Activated T-cell treated with anti-CD3 and anti-CD28 coated beads, Interleukin-2, amount 50 U/mL, for 24 hours (primary cell): Measurements from ENCODE around the gene NBAS.
"Not testable (repeated sequence)": the region's sequence is repeated elsewhere in the genome, so short reads cannot be mapped to it uniquely, and the experiment has no call there.

Experiments used
- DNase-seq: peaks from one replicate; pipeline ENCODE4 v3.0.0-alpha.2; 2020
- H3K27ac Mint-ChIP-seq: 2 replicates; pipeline ENCODE4 v1.8.0; 2020; ENCODE audit warnings: mild to moderate bottlenecking, mixed read lengths
- H3K27me3 Mint-ChIP-seq: 2 replicates; pipeline ENCODE4 v1.8.0; 2020; ENCODE audit warnings: mixed read lengths
- H3K36me3 Mint-ChIP-seq: 2 replicates; pipeline ENCODE4 v1.8.0; 2020; ENCODE audit warnings: low read depth, mixed read lengths
- H3K4me1 Mint-ChIP-seq: 2 replicates; pipeline ENCODE4 v1.8.0; 2020; ENCODE audit warnings: low read depth, mixed read lengths
- H3K4me3 Mint-ChIP-seq: 2 replicates; pipeline ENCODE4 v1.8.0; 2020; ENCODE audit warnings: mild to moderate bottlenecking, moderate library complexity, mixed read lengths
- H3K9me3 Mint-ChIP-seq: 2 replicates; pipeline ENCODE4 v1.8.0; 2020; ENCODE audit warnings: mixed read lengths

The NBAS gene

GRCh38 chr2:15539999-15540398, 21.1 kb downstream of the NBAS start:
- no peak for DNase-seq
- Mint-ChIP-seq H3K27ac (no peak overlapping the region), H3K27me3 (no peaks in the 10 kb centered on the region), H3K4me1 (peaks cover 6% of the 10 kb centered on the region), H3K4me3 (no peak overlapping the region), H3K36me3 (peaks cover 55% of the 10 kb centered on the region), H3K9me3 (no peaks in the 10 kb centered on the region)

- no peak overlapping the region for H3K27ac Mint-ChIP-seq
- H3K9me3 Mint-ChIP-seq, result no peaks in the 10 kb centered on the region
- peaks cover 61% of the 10 kb centered on the region for H3K36me3 Mint-ChIP-seq
- no peak for DNase-seq
- no peak overlapping the region for H3K4me3 Mint-ChIP-seq
- H3K4me1 Mint-ChIP-seq, result peaks cover 6% of the 10 kb centered on the region
- H3K27me3 Mint-ChIP-seq, result no peaks in the 10 kb centered on the region
Measured at GRCh38 chr2:15538792-15539191, 22.3 kb downstream of the NBAS start.

- Mint-ChIP-seq H3K27me3 (no peaks in the 10 kb centered on the region), H3K9me3 (no peaks in the 10 kb centered on the region), H3K36me3 (peaks cover 73% of the 10 kb centered on the region), H3K27ac (no peak overlapping the region), H3K4me3 (no peak overlapping the region), H3K4me1 (peaks cover 3% of the 10 kb centered on the region)
- DNase-seq, result no peak
Measured at GRCh38 chr2:15533860-15534480, 27.2 kb downstream of the NBAS start.

GRCh38 chr2:15532996-15533395, 28.1 kb downstream of the NBAS start:
- H3K4me1 Mint-ChIP-seq, result peaks cover 3% of the 10 kb centered on the region
- H3K27me3 Mint-ChIP-seq, result no peaks in the 10 kb centered on the region
- no peak overlapping the region for H3K4me3 Mint-ChIP-seq
- H3K36me3 Mint-ChIP-seq, result peaks cover 71% of the 10 kb centered on the region
- H3K27ac Mint-ChIP-seq, result no peak overlapping the region
- no peak for DNase-seq
- no peaks in the 10 kb centered on the region for H3K9me3 Mint-ChIP-seq

DNA sequence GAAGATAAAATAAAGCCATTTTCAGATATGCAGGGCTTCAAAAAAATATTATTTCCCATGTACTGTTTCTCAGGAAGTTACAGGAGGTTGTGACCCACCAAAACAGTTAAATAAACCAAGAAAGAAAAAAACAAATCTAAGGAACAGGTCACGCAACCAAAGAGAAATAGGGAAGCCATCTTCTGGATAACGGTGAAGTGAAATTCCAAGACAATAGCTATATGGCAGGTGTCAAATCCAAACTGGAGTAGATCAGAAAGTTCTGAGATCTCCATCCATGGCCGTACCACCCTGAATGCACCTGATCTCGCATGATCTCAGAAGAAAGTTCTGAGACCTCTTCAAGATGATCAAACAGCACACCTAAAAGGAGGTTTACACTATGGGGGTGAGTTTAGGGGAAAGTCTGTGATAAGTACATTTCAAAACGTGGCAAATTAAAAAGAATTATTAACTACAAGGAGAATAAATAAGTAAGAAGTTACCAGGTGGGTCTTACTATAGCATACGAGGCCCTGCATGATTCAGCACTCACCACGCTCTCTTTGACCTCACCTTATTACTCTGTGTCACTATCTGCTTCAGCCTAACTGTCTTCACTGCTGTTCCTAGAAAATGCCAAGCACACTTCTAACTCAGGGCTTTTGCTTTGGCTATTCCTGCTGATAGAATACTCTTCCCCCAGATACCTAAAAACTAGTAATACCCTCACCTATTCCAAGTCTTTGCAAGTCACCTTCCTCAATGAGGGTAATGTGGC, 29.9 kb downstream of the NBAS start:
- no peaks in the 10 kb centered on the region for H3K9me3 Mint-ChIP-seq
- no peak overlapping the region for H3K27ac Mint-ChIP-seq
- no peaks in the 10 kb centered on the region for H3K27me3 Mint-ChIP-seq
- no peak for DNase-seq
- no peak overlapping the region for H3K4me3 Mint-ChIP-seq
- H3K4me1 Mint-ChIP-seq, result no peaks in the 10 kb centered on the region
- peaks cover 77% of the 10 kb centered on the region for H3K36me3 Mint-ChIP-seq

- H3K9me3 Mint-ChIP-seq, result no peaks in the 10 kb centered on the region
- no peak overlapping the region for H3K4me3 Mint-ChIP-seq
- H3K27me3 Mint-ChIP-seq, result no peaks in the 10 kb centered on the region
- no peak for DNase-seq
- H3K36me3 Mint-ChIP-seq, result peaks cover 75% of the 10 kb centered on the region
- no peak overlapping the region for H3K27ac Mint-ChIP-seq
- H3K4me1 Mint-ChIP-seq, result no peaks in the 10 kb centered on the region
Measured at GRCh38 chr2:15527074-15527739, 33.9 kb downstream of the NBAS start.

DNA sequence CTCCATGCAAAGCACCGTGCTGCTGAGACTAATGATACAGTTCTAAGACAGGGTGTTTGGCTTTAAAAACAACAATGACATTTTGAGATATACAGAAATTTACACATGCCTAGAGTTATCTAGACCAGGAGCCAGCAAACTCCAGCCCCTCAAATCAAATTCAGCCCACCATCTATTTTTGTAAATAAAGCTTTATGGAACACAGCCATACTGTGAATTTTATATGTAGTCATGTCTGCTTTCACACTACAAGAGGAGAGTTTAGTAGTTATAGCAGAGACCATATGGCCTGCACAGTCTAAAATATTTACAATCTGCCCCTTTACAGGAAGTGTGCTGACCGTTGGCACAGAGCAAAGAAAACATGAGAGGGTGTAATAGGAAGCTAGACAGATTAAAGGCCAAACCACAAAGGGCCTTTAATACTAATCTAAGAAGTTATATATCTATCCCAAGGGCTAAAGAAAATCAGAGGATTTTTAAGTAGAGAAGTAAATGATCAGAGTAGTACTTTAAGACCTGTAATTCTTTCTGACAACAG, 39.4 kb downstream of the NBAS start:
- Mint-ChIP-seq H3K27ac (no peak overlapping the region), H3K4me1 (no peaks in the 10 kb centered on the region), H3K36me3 (peaks cover 75% of the 10 kb centered on the region), H3K9me3 (no peaks in the 10 kb centered on the region), H3K27me3 (no peaks in the 10 kb centered on the region), H3K4me3 (no peak overlapping the region)
- DNase-seq, result no peak

DNA sequence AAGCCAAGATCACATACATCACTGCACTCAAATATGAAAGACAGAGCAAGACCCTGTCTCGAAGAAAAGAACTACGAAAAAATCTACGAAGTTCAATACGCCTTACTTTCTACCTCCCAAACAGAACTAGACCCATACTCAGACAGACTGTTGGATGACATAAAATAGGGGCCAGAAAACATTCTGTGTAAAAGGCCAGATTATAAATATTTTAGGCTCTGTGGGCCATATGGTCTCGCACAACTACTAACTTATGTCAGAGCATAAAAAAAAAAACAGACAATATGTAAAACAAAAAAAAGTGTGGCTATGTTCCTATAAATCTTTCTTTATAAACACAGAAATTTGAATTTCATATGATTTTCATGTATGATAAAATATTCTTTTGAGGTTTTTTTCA, 40.8 kb downstream of the NBAS start:
- Mint-ChIP-seq H3K27me3 (no peaks in the 10 kb centered on the region), H3K4me1 (no peaks in the 10 kb centered on the region), H3K9me3 (no peaks in the 10 kb centered on the region), H3K27ac (no peak overlapping the region), H3K36me3 (peaks cover 78% of the 10 kb centered on the region), H3K4me3 (no peak overlapping the region)
- no peak for DNase-seq

GRCh38 chr2:15518759-15519158, 42.4 kb downstream of the NBAS start:
- H3K9me3 Mint-ChIP-seq, DNase-seq, H3K4me1 Mint-ChIP-seq, H3K27ac Mint-ChIP-seq, H3K4me3 Mint-ChIP-seq, H3K27me3 Mint-ChIP-seq: not testable (repeated sequence)
- H3K36me3 Mint-ChIP-seq, result peaks cover 78% of the 10 kb centered on the region

- peaks cover 79% of the 10 kb centered on the region for H3K36me3 Mint-ChIP-seq
- no peak overlapping the region for H3K4me3 Mint-ChIP-seq
- H3K27ac Mint-ChIP-seq, result no peak overlapping the region
- H3K4me1 Mint-ChIP-seq, result no peaks in the 10 kb centered on the region
- H3K9me3 Mint-ChIP-seq, result no peaks in the 10 kb centered on the region
- DNase-seq, result no peak
- no peaks in the 10 kb centered on the region for H3K27me3 Mint-ChIP-seq
Measured at GRCh38 chr2:15517793-15518192, 43.3 kb downstream of the NBAS start.

DNA sequence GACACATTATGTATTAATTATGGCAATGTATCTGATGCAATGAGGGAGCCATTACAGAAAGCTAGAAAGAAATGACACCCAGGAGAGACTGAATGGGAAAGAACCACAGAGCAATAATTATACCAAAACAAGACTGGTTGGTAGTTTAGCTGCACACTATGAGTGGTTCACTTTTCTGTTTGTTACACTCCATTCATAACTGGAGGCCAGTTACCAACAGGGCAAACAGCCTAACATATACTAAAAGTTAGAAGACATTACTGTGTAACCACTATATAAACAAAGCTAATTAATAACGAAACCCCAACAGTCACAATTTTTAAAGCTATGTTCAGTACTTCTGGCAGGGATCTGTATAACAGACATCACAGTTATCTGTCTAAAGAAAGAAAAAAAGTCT, 49.4 kb downstream of the NBAS start:
- peaks cover 94% of the 10 kb centered on the region for H3K36me3 Mint-ChIP-seq

DNA sequence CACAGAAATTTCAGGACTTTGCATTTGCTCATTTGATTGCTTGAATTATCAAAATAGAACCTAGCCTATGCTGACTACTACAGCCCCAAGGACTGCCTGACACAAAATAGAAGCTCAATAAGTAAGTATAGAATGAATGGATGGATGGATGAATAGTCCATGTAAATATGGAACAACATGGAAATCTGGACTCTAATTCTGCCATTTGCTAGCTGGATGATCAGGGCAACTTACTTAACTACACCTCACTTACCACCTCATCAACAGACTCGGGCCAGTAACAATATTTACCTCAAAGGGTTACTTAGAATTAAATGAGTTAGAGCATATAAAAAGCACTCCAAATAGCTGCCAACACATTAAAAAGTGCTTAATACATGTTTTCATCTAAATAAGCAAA, 50.6 kb downstream of the NBAS start:
- Mint-ChIP-seq H3K27ac (no peak overlapping the region), H3K4me3 (no peak overlapping the region), H3K9me3 (no peaks in the 10 kb centered on the region), H3K4me1 (peaks cover 3% of the 10 kb centered on the region), H3K27me3 (no peaks in the 10 kb centered on the region), H3K36me3 (peaks cover 93% of the 10 kb centered on the region)
- no peak for DNase-seq

More for the DNA sequence above, 49.4 kb downstream of the NBAS start:
- H3K27me3 Mint-ChIP-seq, result no peaks in the 10 kb centered on the region
- no peaks in the 10 kb centered on the region for H3K9me3 Mint-ChIP-seq
- DNase-seq, result no peak
- no peak overlapping the region for H3K4me3 Mint-ChIP-seq
- no peak overlapping the region for H3K27ac Mint-ChIP-seq
- H3K4me1 Mint-ChIP-seq, result no peaks in the 10 kb centered on the region

GRCh38 chr2:15510131-15510530, 51.0 kb downstream of the NBAS start:
- Mint-ChIP-seq H3K4me3 (no peak overlapping the region), H3K27ac (no peak overlapping the region), H3K9me3 (no peaks in the 10 kb centered on the region), H3K27me3 (no peaks in the 10 kb centered on the region), H3K4me1 (peaks cover 7% of the 10 kb centered on the region), H3K36me3 (peaks cover 93% of the 10 kb centered on the region)
- DNase-seq, result no peak

GRCh38 chr2:15507697-15508096, 53.4 kb downstream of the NBAS start:
- Mint-ChIP-seq H3K27ac (no peak overlapping the region), H3K4me3 (no peak overlapping the region), H3K36me3 (peaks cover 95% of the 10 kb centered on the region), H3K9me3 (no peaks in the 10 kb centered on the region), H3K27me3 (no peaks in the 10 kb centered on the region), H3K4me1 (peaks cover 8% of the 10 kb centered on the region)
- no peak for DNase-seq

DNA sequence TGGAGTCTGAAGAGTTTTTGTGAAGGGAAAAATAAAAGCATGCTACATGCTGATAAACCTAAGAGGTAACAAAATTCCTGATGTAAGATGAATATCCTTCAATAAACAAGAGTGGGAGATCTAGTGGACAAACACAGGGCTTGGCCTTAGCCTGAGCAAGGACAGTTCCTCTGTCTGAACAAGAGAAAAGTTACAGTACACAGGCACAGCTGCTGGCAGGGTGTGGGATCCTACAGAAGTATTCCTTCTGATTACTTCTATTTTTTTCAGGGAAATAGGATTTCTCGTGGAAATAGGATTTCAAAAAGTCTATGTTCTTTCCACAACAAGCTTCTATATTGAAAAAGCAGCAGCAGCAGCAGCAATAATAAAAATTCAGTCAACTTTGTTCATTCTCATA, 54.1 kb downstream of the NBAS start:
- Mint-ChIP-seq H3K4me3 (no peak overlapping the region), H3K4me1 (peaks cover 8% of the 10 kb centered on the region), H3K27me3 (no peaks in the 10 kb centered on the region), H3K27ac (no peak overlapping the region), H3K9me3 (no peaks in the 10 kb centered on the region), H3K36me3 (peaks cover 95% of the 10 kb centered on the region)
- DNase-seq, result no peak
